GM12872 (cell line): ENCODE results near the gene LETM1.

ENCODE experiments used
- TF ChIP-seq, protein P1 (sequence below): IDR thresholded peaks from 3 replicates; pipeline ENCODE4 v1.5.1; 2011; ENCODE audit warnings: low read depth, mild to moderate bottlenecking, low read length, moderate library complexity; ENCODE audit not compliant: insufficient read depth

LETM1 gene

DNA sequence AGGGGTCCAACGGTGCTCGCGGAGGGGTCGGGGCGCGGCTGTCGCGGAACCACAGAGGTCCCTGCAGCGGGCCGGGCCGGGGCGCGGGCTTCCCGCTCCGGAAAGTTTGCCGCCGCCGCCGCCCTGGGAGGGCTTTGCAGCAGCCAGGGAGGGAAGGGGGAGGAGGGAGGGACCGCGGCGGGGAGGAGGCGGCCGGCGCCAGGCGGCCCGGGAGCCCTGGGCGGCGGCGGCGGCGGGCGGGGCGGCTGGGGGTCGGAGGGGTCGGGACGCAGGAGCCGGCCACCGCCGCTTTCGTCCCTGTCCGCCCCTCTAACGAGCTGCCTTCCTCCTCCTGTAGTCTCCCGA, 62.5 kb downstream of the LETM1 start:
- TF ChIP-seq, protein P1, sequence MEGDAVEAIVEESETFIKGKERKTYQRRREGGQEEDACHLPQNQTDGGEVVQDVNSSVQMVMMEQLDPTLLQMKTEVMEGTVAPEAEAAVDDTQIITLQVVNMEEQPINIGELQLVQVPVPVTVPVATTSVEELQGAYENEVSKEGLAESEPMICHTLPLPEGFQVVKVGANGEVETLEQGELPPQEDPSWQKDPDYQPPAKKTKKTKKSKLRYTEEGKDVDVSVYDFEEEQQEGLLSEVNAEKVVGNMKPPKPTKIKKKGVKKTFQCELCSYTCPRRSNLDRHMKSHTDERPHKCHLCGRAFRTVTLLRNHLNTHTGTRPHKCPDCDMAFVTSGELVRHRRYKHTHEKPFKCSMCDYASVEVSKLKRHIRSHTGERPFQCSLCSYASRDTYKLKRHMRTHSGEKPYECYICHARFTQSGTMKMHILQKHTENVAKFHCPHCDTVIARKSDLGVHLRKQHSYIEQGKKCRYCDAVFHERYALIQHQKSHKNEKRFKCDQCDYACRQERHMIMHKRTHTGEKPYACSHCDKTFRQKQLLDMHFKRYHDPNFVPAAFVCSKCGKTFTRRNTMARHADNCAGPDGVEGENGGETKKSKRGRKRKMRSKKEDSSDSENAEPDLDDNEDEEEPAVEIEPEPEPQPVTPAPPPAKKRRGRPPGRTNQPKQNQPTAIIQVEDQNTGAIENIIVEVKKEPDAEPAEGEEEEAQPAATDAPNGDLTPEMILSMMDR = no peak

GRCh38 chr4:1792832-1793495, 63.0 kb downstream of the LETM1 start, which contains the start of gene FGFR3:
Gene FGFR3 (plus strand): TSS chr4:1793293. CDS start chr4:1793935, 642 bp downstream.
- TF ChIP-seq, protein P1 = no peak

DNA sequence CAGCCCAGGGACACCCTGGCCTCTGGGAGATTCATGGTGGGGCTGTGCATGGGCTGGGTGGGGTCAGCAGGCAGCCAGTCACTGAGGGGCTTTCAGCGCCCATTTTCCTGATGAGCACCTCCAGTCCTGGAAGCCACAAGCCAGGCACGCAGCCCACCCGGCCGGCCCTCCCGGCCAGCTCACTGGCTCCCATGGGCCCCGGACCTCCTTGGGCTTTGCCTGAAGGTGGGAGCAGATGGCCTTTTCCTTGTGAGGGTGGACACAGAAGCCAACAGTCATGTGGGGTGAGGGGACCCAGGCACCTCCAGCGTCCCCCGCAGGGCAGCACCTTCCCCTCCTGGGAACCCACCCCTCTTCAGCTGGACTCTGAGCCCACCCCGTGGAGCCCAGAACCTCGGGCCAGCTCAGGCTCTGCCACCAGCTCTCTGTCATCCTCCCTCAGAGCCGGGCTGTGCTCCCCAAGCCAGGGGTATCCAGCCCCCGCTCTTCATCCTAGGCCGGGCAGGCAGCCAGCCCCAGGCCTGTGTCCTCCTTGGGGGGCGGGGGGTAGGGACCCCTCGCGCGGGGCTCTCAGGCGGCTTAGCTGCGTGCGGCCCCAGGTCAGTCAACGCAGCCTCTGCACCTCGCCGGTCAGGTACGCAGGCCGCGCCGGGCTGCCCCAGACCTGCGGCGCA, 63.7 kb downstream of the LETM1 start:
- TF ChIP-seq, protein P1 = no peak

GRCh38 chr4:1790005-1790404, 66.0 kb downstream of the LETM1 start:
- TF ChIP-seq, protein P1 = no peak

- TF ChIP-seq, protein P1 = no peak
Measured at GRCh38 chr4:1789552-1789951, 66.4 kb downstream of the LETM1 start.

DNA sequence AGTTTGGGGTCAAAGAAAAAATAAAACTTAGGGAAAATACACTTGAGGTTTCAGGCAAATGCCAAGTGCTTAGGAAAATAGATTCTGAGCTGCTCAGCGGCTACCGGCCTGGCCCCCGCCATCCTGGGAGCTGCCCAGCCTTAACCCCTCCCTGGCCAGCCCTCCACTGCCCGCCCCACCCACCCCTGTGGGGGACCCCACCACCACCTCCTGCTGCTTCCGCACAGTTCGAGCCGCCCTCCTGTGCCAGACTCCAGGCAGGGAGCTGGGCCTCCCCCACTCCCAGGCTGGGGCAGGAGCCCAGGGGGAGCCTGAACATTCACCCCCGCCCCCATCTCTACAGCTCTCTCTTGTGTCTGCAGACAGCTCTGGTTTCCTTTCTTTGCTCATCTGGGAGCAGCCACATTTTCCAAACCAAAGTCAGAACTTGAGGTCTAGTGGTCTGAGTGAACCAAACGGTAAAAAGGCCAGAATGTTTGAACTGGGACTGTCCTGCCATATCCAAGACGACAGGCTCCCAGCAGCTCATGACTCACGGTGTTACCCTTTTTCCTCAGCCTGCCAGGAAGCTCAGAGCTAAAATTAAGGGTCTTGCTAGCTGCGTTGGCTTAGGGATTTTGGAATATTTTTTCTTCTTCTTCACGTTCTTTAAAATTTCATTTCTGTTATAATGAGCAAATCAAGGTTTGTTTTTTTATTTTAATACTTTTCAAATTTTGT, 67.5 kb downstream of the LETM1 start:
- TF ChIP-seq, protein P1 = no peak

DNA sequence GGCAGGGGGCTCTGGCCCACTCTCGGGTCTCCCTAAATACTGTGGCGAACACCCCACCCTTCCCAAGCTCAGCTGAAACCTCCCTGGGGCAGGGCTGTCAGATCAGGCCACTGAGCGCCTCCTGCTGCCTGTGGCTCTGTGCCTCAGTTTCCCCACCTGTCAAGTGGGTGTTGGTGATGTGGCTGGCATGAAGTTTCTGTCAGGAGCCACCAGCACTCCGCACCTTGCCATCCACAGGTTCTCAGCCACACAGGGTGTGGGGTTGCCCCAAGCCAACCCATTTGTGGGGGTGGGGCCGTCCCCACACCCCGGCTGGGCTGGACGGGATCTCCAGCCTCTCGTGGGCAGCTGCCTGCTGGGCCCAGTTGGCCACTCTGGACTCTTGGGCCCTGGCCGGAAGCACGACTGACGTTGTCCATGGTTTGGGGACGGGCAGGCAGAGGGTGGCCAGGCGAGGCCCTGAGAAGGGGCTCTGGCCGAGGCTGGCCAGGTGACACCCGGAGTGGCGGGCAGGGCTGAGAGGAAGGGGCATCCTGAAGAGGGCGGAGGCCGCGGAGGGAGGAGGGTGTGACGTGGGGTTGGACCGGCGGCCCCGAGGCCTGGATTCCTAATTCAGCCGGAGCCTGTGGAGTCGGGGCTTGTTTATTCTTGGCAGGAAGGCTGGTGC, 68.4 kb downstream of the LETM1 start:
- TF ChIP-seq, protein P1 = no peak
